ENCODE results near the gene TCP10L. TPM values are rescaled to one million over a fixed set of nuclear protein-coding genes. Genes with fewer than 3 reads are reported as not detected.

Gene TCP10L
- total and polyA plus RNA-seq, 2 of the 4 experiments (the other 2 are of a cell fraction), result 0.09 TPM; not detected in 1

DNA sequence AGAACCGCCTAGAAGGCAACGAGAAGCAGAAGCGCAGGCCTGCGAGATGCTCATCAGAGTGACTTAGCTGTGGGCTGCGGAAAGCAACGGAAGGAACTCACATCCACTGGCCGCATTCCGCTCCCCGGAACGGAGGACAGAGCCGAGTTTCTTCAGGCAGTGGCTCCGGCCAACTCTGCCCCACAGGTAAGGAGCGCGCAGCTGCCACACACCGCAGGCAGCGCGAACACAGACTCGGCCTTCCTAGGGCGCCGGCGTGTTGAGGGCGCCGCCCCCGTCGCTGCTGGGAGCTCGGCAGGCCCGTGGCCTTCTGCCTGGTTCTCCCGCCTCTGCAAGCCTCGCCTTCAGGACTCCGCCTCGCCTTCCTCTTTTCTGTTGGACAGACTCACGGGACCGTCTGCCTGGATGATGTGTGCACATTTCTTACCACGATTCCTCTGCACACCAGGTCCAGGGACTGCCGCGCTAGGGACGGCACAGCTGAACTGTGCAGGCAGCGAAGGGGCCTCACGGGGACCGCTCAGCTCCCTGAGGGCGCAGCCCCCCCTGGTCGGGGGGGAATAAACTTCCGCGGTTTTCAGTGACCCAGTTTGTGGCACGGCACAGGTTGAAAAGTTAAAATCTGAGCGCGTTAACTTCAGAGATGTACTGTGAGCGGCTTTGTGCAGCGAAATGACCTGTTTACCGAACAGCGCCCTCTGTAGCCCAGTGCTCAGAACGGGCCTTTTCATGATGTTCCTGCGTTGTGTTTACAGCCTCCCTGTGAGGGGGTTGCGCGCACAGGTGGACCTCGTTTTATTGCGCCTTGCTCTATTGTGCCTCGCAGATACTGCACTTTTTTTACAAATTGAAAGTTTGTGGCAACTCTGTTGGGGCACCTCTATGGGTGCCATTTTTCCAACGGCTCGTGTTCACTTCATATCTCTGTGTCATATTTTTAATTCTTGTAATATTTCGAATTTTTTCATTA, 15.8 kb downstream of the TCP10L start:
- Histone ChIP-seq H2AFZ (replicated peaks; ENCODE audit: low read length, poor library complexity) (peak overlapping the region; percentile 96), H3K4me3 (ENCODE audit: insufficient read depth, low read depth, low read length) (peak overlapping the region; percentile 47), H3K9ac (ENCODE audit: low read depth, low read length) (peak overlapping the region; percentile 56), H3K23ac (ENCODE audit: low read depth, low read length) (0 out of 2 replicates have a peak overlapping the region, but pooled peaks have one; percentile 8), H3K79me1 (ENCODE audit: low read depth in 1 of 2, low read length in 2 of 2) (no peaks in the 10 kb centered on the region), H4K91ac (ENCODE audit: insufficient read depth, low read depth, low read length) (0 out of 2 replicates have a peak overlapping the region, but pooled peaks have one; percentile 26), H3K14ac (replicated peaks; ENCODE audit: low read depth, low read length) (0 out of 2 replicates have a peak overlapping the region, but pooled peaks have one; percentile 27), H2BK5ac (ENCODE audit: low read depth, low read length, poor library complexity, severe bottlenecking) (peak overlapping the region; percentile 27), H2AK5ac (ENCODE audit: low read depth, low read length) (no peak overlapping the region), H3K4ac (ENCODE audit: low read depth, low read length) (peak overlapping the region; percentile 47), H3K36me3 (ENCODE audit: control insufficient read depth, insufficient read depth, low read length) (no peaks in the 10 kb centered on the region), H2AK9ac (replicated peaks; ENCODE audit: low read depth, low read length, poor library complexity) (peak overlapping the region; percentile 83), H3K18ac (ENCODE audit: low read depth, low read length) (0 out of 2 replicates have a peak overlapping the region, but pooled peaks have one; percentile 9), H2BK15ac (ENCODE audit: low read depth, low read length) (no peak overlapping the region), H3K4me2 (ENCODE audit: low read depth, low read length) (peak overlapping the region; percentile 84), H3K4me1 (ENCODE audit: control insufficient read depth, insufficient read depth, low read length) (no peaks in the 10 kb centered on the region), H3K9me1 (ENCODE audit: insufficient read depth, low read length) (no peaks in the 10 kb centered on the region), H4K8ac (ENCODE audit: low read depth in 2 of 2, low read length in 2 of 2) (peak overlapping the region; percentile 50 to 64; a peak in 3 of 4 replicates), H4K5ac (ENCODE audit: low read depth, low read length) (peak overlapping the region; percentile 9), H2BK20ac (ENCODE audit: low read depth, low read length) (no peak overlapping the region), H2BK120ac (ENCODE audit: low read depth, low read length) (0 out of 2 replicates have a peak overlapping the region, but pooled peaks have one; percentile 2), H4K20me1 (ENCODE audit: insufficient read depth, low read length) (no peaks in the 10 kb centered on the region), H3K56ac (ENCODE audit: extremely low read depth, insufficient read depth, low read length) (no peak overlapping the region), H3K27ac (ENCODE audit: insufficient read depth, low read length) (peak overlapping the region; percentile 58), H3K27me3 (ENCODE audit: control insufficient read depth, insufficient read depth, low read length) (peaks cover 10% of the 10 kb centered on the region), H3K9me3 (ENCODE audit: control insufficient read depth, insufficient read depth, low read length) (no peaks in the 10 kb centered on the region; the same call in 1 of the 2 replicates)
- BruUV-seq (replicated peaks), result no TSS peak
- ChIA-PET POLR2A (ENCODE audit: unreplicated experiment) (no interaction called here), CTCF (interaction anchor here (0.6 to 3.2 kb wide), 10 partner anchors 9 to 244 kb away, joined by 3 to 12 read pairs (median 3); partner anchors contain the start of gene URB1)
- intact Hi-C loops (cut with micrococcal nuclease) (loop anchor here (1.0 kb wide), 2 partner anchors 155 to 166 kb away; no protein-coding TSS in a partner anchor), dilution Hi-C loops (cut with HindIII; ENCODE audit: low sequenced_read_pairs, unreplicated experiment) (no loop called here), in situ Hi-C loops (cut with MboI; ENCODE audit: low sequenced_read_pairs) (loop anchor here (5.0 kb wide), 1 partner anchor 162 kb away; no protein-coding TSS in a partner anchor)
- 5% methylated on average over 28 of the region's 61 CpGs; no CpG with 5 or more reads in 1 of the 2 experiments for WGBS, 2 experiments (ENCODE audit: extremely low coverage in 2 of 2, insufficient read length in 1 of 2)
- peak; percentile 79 for DNase-seq
- ATAC-seq (ENCODE audit: low read depth), result peak; percentile 93
- TF ChIP-seq SMC3 (IDR thresholded peaks at IDR 0.05; ENCODE audit: low read depth, low read length), result peak; percentile 76
- TF ChIP-seq CTCF (conservative IDR thresholded peaks at IDR 0.05; ENCODE audit: low read depth, low read length), result peak; percentile 82
- TF ChIP-seq USF2 (IDR thresholded peaks at IDR 0.05; ENCODE audit: low read depth, low read length), result no peak
- TF ChIP-seq POLR2A (IDR thresholded peaks at IDR 0.05; ENCODE audit: low read depth, low read length), result no peak
- TF ChIP-seq CHD1 (IDR thresholded peaks at IDR 0.05; ENCODE audit: low read depth, low read length), result 0 out of 2 replicates have a peak, but pooled peaks have one; percentile 52
- TF ChIP-seq RAD21 (IDR thresholded peaks at IDR 0.05; ENCODE audit: low read length), result peak; percentile 75
- TF ChIP-seq MAZ (IDR thresholded peaks at IDR 0.05; ENCODE audit: borderline replicate concordance, low read depth, low read length), result peak; percentile 45; the same call in 1 of the 2 replicates
- peak; percentile 17; the same call in 1 of the 2 replicates for TF ChIP-seq BHLHE40 (IDR thresholded peaks at IDR 0.05; ENCODE audit: low read depth, low read length)
- peak; percentile 40; the same call in 1 of the 2 replicates for TF ChIP-seq MXI1 (IDR thresholded peaks at IDR 0.05; ENCODE audit: borderline replicate concordance, low read depth, low read length)
- TF ChIP-seq RFX5 (IDR thresholded peaks at IDR 0.05; ENCODE audit: low read depth, low read length), result no peak
- TF ChIP-seq, protein P1, sequence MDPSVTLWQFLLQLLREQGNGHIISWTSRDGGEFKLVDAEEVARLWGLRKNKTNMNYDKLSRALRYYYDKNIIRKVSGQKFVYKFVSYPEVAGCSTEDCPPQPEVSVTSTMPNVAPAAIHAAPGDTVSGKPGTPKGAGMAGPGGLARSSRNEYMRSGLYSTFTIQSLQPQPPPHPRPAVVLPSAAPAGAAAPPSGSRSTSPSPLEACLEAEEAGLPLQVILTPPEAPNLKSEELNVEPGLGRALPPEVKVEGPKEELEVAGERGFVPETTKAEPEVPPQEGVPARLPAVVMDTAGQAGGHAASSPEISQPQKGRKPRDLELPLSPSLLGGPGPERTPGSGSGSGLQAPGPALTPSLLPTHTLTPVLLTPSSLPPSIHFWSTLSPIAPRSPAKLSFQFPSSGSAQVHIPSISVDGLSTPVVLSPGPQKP (IDR thresholded peaks at IDR 0.05; ENCODE audit: borderline replicate concordance, low read depth, low read length), result no peak

Data from IMR-90 (cell line).